Panc1 (cell line): Measurements from ENCODE around the gene TULP1. TPM values are rescaled to one million over a fixed set of nuclear protein-coding genes. Genes with fewer than 3 reads are reported as not detected.
A peak's percentile ranks its signal among the peaks of the same experiment; 100 is the strongest.

Source experiments
- ATAC-seq: fragments of 200-7000 bp; cut with Tn5 transposase; 2 replicates; pipeline ENCODE4 v1.9.1; 2020; ENCODE audit warnings: mild to moderate bottlenecking, moderate library complexity
- BruUV-seq: library from RNA; stranded (reverse); fragments of 400-500 nt; replicated peaks from 2 replicates; lab custom pipeline; 2021; lab: Mats Ljungman, UMichigan
- CTCF ChIA-PET: fragments of 300-600 bp; sonication (Branson Sonifier 250); formaldehyde crosslinking; loops from one replicate; lab custom pipeline; 2022; ENCODE audit warnings: antibody characterized with exemption; lab: Charles Lee
- POLR2A ChIA-PET: fragments of 300-600 bp; sonication (Branson Sonifier 250); formaldehyde crosslinking; loops from one replicate; lab custom pipeline; 2022; ENCODE audit warnings: antibody characterized with exemption; lab: Charles Lee
- DNase-seq: peaks from one replicate; pipeline ENCODE4 v3.0.0-alpha.2; 2010; ENCODE audit warnings: low read depth, low spot score
- H3K27ac ChIP-seq: 2 replicates; pipeline ENCODE4 v1.5.1; 2011; ENCODE audit warnings: mild to moderate bottlenecking, low read length, inconsistent platforms
- H3K27me3 ChIP-seq: fragments of 200-500 bp; sonication (Bioruptor generic); 2 replicates; pipeline ENCODE4 v1.6.0; 2014; ENCODE audit warnings: low read length, inconsistent platforms; ENCODE audit not compliant: control insufficient read depth, insufficient read depth
- H3K36me3 ChIP-seq: fragments of 200-500 bp; sonication (Bioruptor generic); 2 replicates; pipeline ENCODE4 v1.5.1; 2014; ENCODE audit warnings: inconsistent platforms, mild to moderate bottlenecking, low read length, moderate library complexity; ENCODE audit not compliant: control insufficient read depth, insufficient read depth
- H3K4me1 ChIP-seq: 2 replicates; pipeline ENCODE4 v1.5.1; 2011; ENCODE audit warnings: inconsistent platforms, mild to moderate bottlenecking, low read length, moderate library complexity; ENCODE audit not compliant: control insufficient read depth, insufficient read depth
- H3K4me3 ChIP-seq, 2 experiments: 2 replicates each; pipeline ENCODE4 v1.5.1; 2011 to 2012; ENCODE audit warnings: low read depth in 2 of 2, low read length in 2 of 2, mild to moderate bottlenecking in 2 of 2, inconsistent platforms in 1 of 2, moderate library complexity in 1 of 2
- H3K9me3 ChIP-seq: fragments of 200-500 bp; sonication (Bioruptor generic); 2 replicates; pipeline ENCODE4 v1.5.1; 2014; ENCODE audit warnings: low read depth, mild to moderate bottlenecking, inconsistent platforms, low read length, moderate library complexity; ENCODE audit not compliant: control insufficient read depth, insufficient read depth
- CTCF ChIP-seq: fragments of 450-650 bp; IDR thresholded peaks from 2 replicates; pipeline ENCODE4 v1.5.1; 2017; ENCODE audit warnings: mild to moderate bottlenecking
- POLR2AphosphoS5 ChIP-seq: IDR thresholded peaks from 2 replicates; pipeline ENCODE4 v1.6.1; 2012; ENCODE audit warnings: mild to moderate bottlenecking, low read depth, low read length, moderate library complexity
- SIN3A ChIP-seq: IDR thresholded peaks from 2 replicates; pipeline ENCODE4 v1.6.1; 2012; ENCODE audit warnings: low read depth, mild to moderate bottlenecking, low read length, moderate library complexity, borderline replicate concordance; ENCODE audit not compliant: insufficient read depth
- TCF7L2 ChIP-seq: IDR thresholded peaks from 2 replicates; pipeline ENCODE4 v1.6.1; 2011; ENCODE audit warnings: mild to moderate bottlenecking, low read depth, low read length, inconsistent platforms
- in situ Hi-C: cut with HindIII; loops from 2 replicates; pipeline ENCODE4 v1.10.0; 2016; ENCODE audit warnings: low sequenced_read_pairs, low pct_unique_long_range_greater_than_20kb
- intact Hi-C: fragments of 100-400 bp; cut with micrococcal nuclease; formaldehyde crosslinking; loops from one replicate; pipeline ENCODE4 v1.10.0; 2022; ENCODE audit not compliant: unreplicated experiment
- total RNA-seq: library from RNA; stranded (reverse); gene quantifications from one replicate; pipeline ENCODE4 v1.2.1, GENCODE V29; 2021; ENCODE audit not compliant: unreplicated experiment
- TF ChIP-seq, protein P1 (sequence below), 2 experiments: IDR thresholded peaks; 2 replicates each; pipeline ENCODE4 v1.6.1; 2011 to 2012; ENCODE audit warnings: low read depth in 2 of 2, control low read depth in 1 of 2, low read length in 1 of 2, mild to moderate bottlenecking in 1 of 2, moderate library complexity in 1 of 2; ENCODE audit not compliant: insufficient read depth in 1 of 2

TULP1 gene
- total RNA-seq, 1 experiment from 2014 or later: not detected

GRCh38 chr6:35503534-35503933 is 9.2 kb downstream of the TULP1 start:
- BruUV-seq: no TSS peak
- in situ Hi-C loops (no loop called here), intact Hi-C loops (no loop called here)
- H3K36me3 ChIP-seq: no peaks in the 10 kb centered on the region
- ChIA-PET POLR2A (no interaction called here), CTCF (no interaction called here)
- no peaks in the 10 kb centered on the region for H3K9me3 ChIP-seq
- H3K27me3 ChIP-seq: no peaks in the 10 kb centered on the region
- DNase-seq: no peak
- no peaks in the 10 kb centered on the region for H3K4me1 ChIP-seq
- H3K4me3 ChIP-seq: no peak overlapping the region
- no peak overlapping the region for H3K27ac ChIP-seq
- no peak for TF ChIP-seq SIN3A
- no peak for ATAC-seq

DNA sequence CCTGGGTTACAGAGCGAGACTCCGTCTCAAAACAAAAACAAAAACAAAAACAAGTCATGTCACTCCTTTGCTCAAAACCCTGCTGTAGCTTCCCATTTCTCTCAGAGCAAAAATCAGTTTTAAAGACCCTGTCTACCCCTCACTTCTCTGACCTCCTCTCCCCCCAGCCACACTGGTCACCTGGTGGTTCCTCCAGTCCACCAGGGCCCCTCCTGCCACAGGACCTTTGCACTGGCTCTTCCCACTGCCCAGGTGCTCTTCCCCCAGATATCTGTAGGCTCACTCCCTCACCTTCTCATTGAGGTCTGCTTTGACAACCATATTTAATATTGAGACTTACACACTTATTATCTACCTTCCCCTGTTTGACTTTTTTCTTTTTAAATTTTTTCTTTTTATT is 10.9 kb downstream of the TULP1 start:
- H3K9me3 ChIP-seq: no peaks in the 10 kb centered on the region
- ATAC-seq (no peak), DNase-seq (no peak)
- ChIA-PET CTCF (no interaction called here), POLR2A (no interaction called here)
- no peak overlapping the region for H3K27ac ChIP-seq
- no TSS peak for BruUV-seq
- TF ChIP-seq TCF7L2 (no peak), CTCF (no peak), POLR2AphosphoS5 (no peak), SIN3A (no peak)
- TF ChIP-seq, protein P1, sequence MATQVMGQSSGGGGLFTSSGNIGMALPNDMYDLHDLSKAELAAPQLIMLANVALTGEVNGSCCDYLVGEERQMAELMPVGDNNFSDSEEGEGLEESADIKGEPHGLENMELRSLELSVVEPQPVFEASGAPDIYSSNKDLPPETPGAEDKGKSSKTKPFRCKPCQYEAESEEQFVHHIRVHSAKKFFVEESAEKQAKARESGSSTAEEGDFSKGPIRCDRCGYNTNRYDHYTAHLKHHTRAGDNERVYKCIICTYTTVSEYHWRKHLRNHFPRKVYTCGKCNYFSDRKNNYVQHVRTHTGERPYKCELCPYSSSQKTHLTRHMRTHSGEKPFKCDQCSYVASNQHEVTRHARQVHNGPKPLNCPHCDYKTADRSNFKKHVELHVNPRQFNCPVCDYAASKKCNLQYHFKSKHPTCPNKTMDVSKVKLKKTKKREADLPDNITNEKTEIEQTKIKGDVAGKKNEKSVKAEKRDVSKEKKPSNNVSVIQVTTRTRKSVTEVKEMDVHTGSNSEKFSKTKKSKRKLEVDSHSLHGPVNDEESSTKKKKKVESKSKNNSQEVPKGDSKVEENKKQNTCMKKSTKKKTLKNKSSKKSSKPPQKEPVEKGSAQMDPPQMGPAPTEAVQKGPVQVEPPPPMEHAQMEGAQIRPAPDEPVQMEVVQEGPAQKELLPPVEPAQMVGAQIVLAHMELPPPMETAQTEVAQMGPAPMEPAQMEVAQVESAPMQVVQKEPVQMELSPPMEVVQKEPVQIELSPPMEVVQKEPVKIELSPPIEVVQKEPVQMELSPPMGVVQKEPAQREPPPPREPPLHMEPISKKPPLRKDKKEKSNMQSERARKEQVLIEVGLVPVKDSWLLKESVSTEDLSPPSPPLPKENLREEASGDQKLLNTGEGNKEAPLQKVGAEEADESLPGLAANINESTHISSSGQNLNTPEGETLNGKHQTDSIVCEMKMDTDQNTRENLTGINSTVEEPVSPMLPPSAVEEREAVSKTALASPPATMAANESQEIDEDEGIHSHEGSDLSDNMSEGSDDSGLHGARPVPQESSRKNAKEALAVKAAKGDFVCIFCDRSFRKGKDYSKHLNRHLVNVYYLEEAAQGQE (IDR thresholded peaks at IDR 0.05; ENCODE audit: insufficient read depth in 1 of 2, low read depth in 2 of 2, low read length in 1 of 2): no peak
- intact Hi-C loops (no loop called here), in situ Hi-C loops (no loop called here)
- H3K4me3 ChIP-seq: no peak overlapping the region
- no peaks in the 10 kb centered on the region for H3K27me3 ChIP-seq
- H3K36me3 ChIP-seq: no peaks in the 10 kb centered on the region
- no peaks in the 10 kb centered on the region; the same call in 1 of the 2 replicates for H3K4me1 ChIP-seq

- BruUV-seq: no TSS peak
- CTCF ChIA-PET: no interaction called here
- TF ChIP-seq CTCF: no peak
- TF ChIP-seq, protein P1 (IDR thresholded peaks at IDR 0.05; ENCODE audit: insufficient read depth in 1 of 2, low read depth in 2 of 2, low read length in 1 of 2): no peak
- no peak for TF ChIP-seq TCF7L2
- TF ChIP-seq SIN3A: no peak
- no peak for TF ChIP-seq POLR2AphosphoS5
- no peaks in the 10 kb centered on the region for H3K9me3 ChIP-seq
- no peaks in the 10 kb centered on the region for H3K27me3 ChIP-seq
- intact Hi-C loops: no loop called here
- DNase-seq (peak; percentile 42), ATAC-seq (no peak)
- H3K4me3 ChIP-seq: no peak overlapping the region
- no peaks in the 10 kb centered on the region; the same call in 1 of the 2 replicates for H3K36me3 ChIP-seq
- no peak overlapping the region for H3K27ac ChIP-seq
- peaks cover 3% of the 10 kb centered on the region for H3K4me1 ChIP-seq
- POLR2A ChIA-PET: no interaction called here
- in situ Hi-C loops: no loop called here
These were observed 11.9 kb downstream of the TULP1 start for GRCh38 chr6:35500782-35501181.
